ENCODE measurements around the gene GLYAT. TPM values are rescaled to one million over a fixed set of nuclear protein-coding genes. Genes with fewer than 3 reads are reported as not detected.
"Not testable (repeated sequence)": the region's sequence is repeated elsewhere in the genome, so short reads cannot be mapped to it uniquely, and the experiment has no call there.

The GLYAT gene
- total RNA-seq, 1 donor from 2014 or later = not detected

GRCh38 chr11:58726737-58727414 lies 4.9 kb downstream of the GLYAT start:
- Histone ChIP-seq H3K4me1 (ENCODE audit: control insufficient read depth in 3 of 3, insufficient read depth in 3 of 3, low read length in 3 of 3) (no peaks in the 10 kb centered on the region), H3K27me3 (ENCODE audit: control insufficient read depth in 3 of 3, insufficient read depth in 3 of 3, low read length in 3 of 3) (no peaks in the 10 kb centered on the region), H3K9me3 (ENCODE audit: control insufficient read depth in 3 of 3, low read length in 3 of 3) (no peaks in the 10 kb centered on the region), H3K27ac (ENCODE audit: low read depth, low read length) (no peak overlapping the region), H3K4me3 (ENCODE audit: low read length in 3 of 3) (no peak overlapping the region), H3K9ac (ENCODE audit: low read depth in 1 of 3, low read length in 3 of 3) (no peak overlapping the region), H3K36me3 (ENCODE audit: control insufficient read depth in 3 of 3, insufficient read depth in 3 of 3, low read length in 3 of 3) (no peaks in the 10 kb centered on the region)

GRCh38 chr11:58719406-58720117 lies 12.2 kb downstream of the GLYAT start:
- H3K4me3 ChIP-seq (ENCODE audit: low read length in 3 of 3) = no peak overlapping the region
- H3K4me1 ChIP-seq (ENCODE audit: control insufficient read depth in 3 of 3, insufficient read depth in 3 of 3, low read length in 3 of 3) = no peaks in the 10 kb centered on the region
- H3K27me3 ChIP-seq (ENCODE audit: control insufficient read depth in 3 of 3, insufficient read depth in 3 of 3, low read length in 3 of 3) = no peaks in the 10 kb centered on the region
- H3K27ac ChIP-seq (ENCODE audit: low read depth, low read length) = no peak overlapping the region
- no peak overlapping the region for H3K9ac ChIP-seq (ENCODE audit: low read depth in 1 of 3, low read length in 3 of 3)
- no peaks in the 10 kb centered on the region for H3K9me3 ChIP-seq (ENCODE audit: control insufficient read depth in 3 of 3, low read length in 3 of 3)
- no peaks in the 10 kb centered on the region for H3K36me3 ChIP-seq (ENCODE audit: control insufficient read depth in 3 of 3, insufficient read depth in 3 of 3, low read length in 3 of 3)

- Histone ChIP-seq H3K36me3 (ENCODE audit: control insufficient read depth in 3 of 3, insufficient read depth in 3 of 3, low read length in 3 of 3) (no peaks in the 10 kb centered on the region), H3K9ac (ENCODE audit: low read depth in 1 of 3, low read length in 3 of 3) (no peak overlapping the region), H3K27ac (ENCODE audit: low read depth, low read length) (no peak overlapping the region), H3K4me3 (ENCODE audit: low read length in 3 of 3) (no peak overlapping the region), H3K27me3 (ENCODE audit: control insufficient read depth in 3 of 3, insufficient read depth in 3 of 3, low read length in 3 of 3) (no peaks in the 10 kb centered on the region), H3K9me3 (ENCODE audit: control insufficient read depth in 3 of 3, low read length in 3 of 3) (no peaks in the 10 kb centered on the region), H3K4me1 (ENCODE audit: control insufficient read depth in 3 of 3, insufficient read depth in 3 of 3, low read length in 3 of 3) (no peaks in the 10 kb centered on the region)
Measured at GRCh38 chr11:58712531-58712930, 19.2 kb downstream of the GLYAT start.

- Histone ChIP-seq H3K4me3 (ENCODE audit: low read length in 3 of 3) (no peak overlapping the region), H3K4me1 (ENCODE audit: control insufficient read depth in 3 of 3, insufficient read depth in 3 of 3, low read length in 3 of 3) (no peaks in the 10 kb centered on the region), H3K36me3 (ENCODE audit: control insufficient read depth in 3 of 3, insufficient read depth in 3 of 3, low read length in 3 of 3) (no peaks in the 10 kb centered on the region), H3K9ac (ENCODE audit: low read depth in 1 of 3, low read length in 3 of 3) (no peak overlapping the region), H3K27me3 (ENCODE audit: control insufficient read depth in 3 of 3, insufficient read depth in 3 of 3, low read length in 3 of 3) (no peaks in the 10 kb centered on the region), H3K9me3 (ENCODE audit: control insufficient read depth in 3 of 3, low read length in 3 of 3) (no peaks in the 10 kb centered on the region), H3K27ac (ENCODE audit: low read depth, low read length) (no peak overlapping the region)
Measured at GRCh38 chr11:58711832-58712231, 19.9 kb downstream of the GLYAT start.

GRCh38 chr11:58707767-58708166 lies 24.0 kb downstream of the GLYAT start:
- H3K27me3 ChIP-seq (ENCODE audit: control insufficient read depth in 3 of 3, insufficient read depth in 3 of 3, low read length in 3 of 3) = no peaks in the 10 kb centered on the region
- no peak overlapping the region for H3K4me3 ChIP-seq (ENCODE audit: low read length in 3 of 3)
- no peak overlapping the region for H3K9ac ChIP-seq (ENCODE audit: low read depth in 1 of 3, low read length in 3 of 3)
- no peaks in the 10 kb centered on the region for H3K36me3 ChIP-seq (ENCODE audit: control insufficient read depth in 3 of 3, insufficient read depth in 3 of 3, low read length in 3 of 3)
- H3K9me3 ChIP-seq (ENCODE audit: control insufficient read depth in 3 of 3, low read length in 3 of 3) = peaks cover 0 to 6% (median 0%) of the 10 kb centered on the region in 3 donors
- H3K4me1 ChIP-seq (ENCODE audit: control insufficient read depth in 3 of 3, insufficient read depth in 3 of 3, low read length in 3 of 3) = no peaks in the 10 kb centered on the region
- H3K27ac ChIP-seq (ENCODE audit: low read depth, low read length) = no peak overlapping the region

GRCh38 chr11:58696825-58697224 lies 34.9 kb downstream of the GLYAT start:
- H3K4me1 ChIP-seq (ENCODE audit: control insufficient read depth in 3 of 3, insufficient read depth in 3 of 3, low read length in 3 of 3); H3K9ac ChIP-seq (ENCODE audit: low read depth in 1 of 3, low read length in 3 of 3); H3K4me3 ChIP-seq (ENCODE audit: low read length in 3 of 3); H3K9me3 ChIP-seq (ENCODE audit: control insufficient read depth in 3 of 3, low read length in 3 of 3); H3K27me3 ChIP-seq (ENCODE audit: control insufficient read depth in 3 of 3, insufficient read depth in 3 of 3, low read length in 3 of 3); H3K27ac ChIP-seq (ENCODE audit: low read depth, low read length); H3K36me3 ChIP-seq (ENCODE audit: control insufficient read depth in 3 of 3, insufficient read depth in 3 of 3, low read length in 3 of 3): not testable (repeated sequence)

- no peak overlapping the region for H3K27ac ChIP-seq (ENCODE audit: low read depth, low read length)
- H3K9ac ChIP-seq (ENCODE audit: low read depth in 1 of 3, low read length in 3 of 3) = no peak overlapping the region
- no peaks in the 10 kb centered on the region for H3K4me1 ChIP-seq (ENCODE audit: control insufficient read depth in 3 of 3, insufficient read depth in 3 of 3, low read length in 3 of 3)
- H3K9me3 ChIP-seq (ENCODE audit: control insufficient read depth in 3 of 3, low read length in 3 of 3) = no peaks in the 10 kb centered on the region
- no peaks in the 10 kb centered on the region for H3K36me3 ChIP-seq (ENCODE audit: control insufficient read depth in 3 of 3, insufficient read depth in 3 of 3, low read length in 3 of 3)
- H3K27me3 ChIP-seq (ENCODE audit: control insufficient read depth in 3 of 3, insufficient read depth in 3 of 3, low read length in 3 of 3) = no peaks in the 10 kb centered on the region
- H3K4me3 ChIP-seq (ENCODE audit: low read length in 3 of 3) = no peak overlapping the region
Measured at GRCh38 chr11:58693026-58693425, 38.7 kb downstream of the GLYAT start.

GRCh38 chr11:58691675-58692074 lies 40.1 kb downstream of the GLYAT start:
- Histone ChIP-seq H3K36me3 (ENCODE audit: control insufficient read depth in 3 of 3, insufficient read depth in 3 of 3, low read length in 3 of 3) (no peaks in the 10 kb centered on the region), H3K27me3 (ENCODE audit: control insufficient read depth in 3 of 3, insufficient read depth in 3 of 3, low read length in 3 of 3) (no peaks in the 10 kb centered on the region), H3K9me3 (ENCODE audit: control insufficient read depth in 3 of 3, low read length in 3 of 3) (no peaks in the 10 kb centered on the region), H3K4me3 (ENCODE audit: low read length in 3 of 3) (no peak overlapping the region), H3K9ac (ENCODE audit: low read depth in 1 of 3, low read length in 3 of 3) (no peak overlapping the region), H3K27ac (ENCODE audit: low read depth, low read length) (no peak overlapping the region), H3K4me1 (ENCODE audit: control insufficient read depth in 3 of 3, insufficient read depth in 3 of 3, low read length in 3 of 3) (no peaks in the 10 kb centered on the region)

GRCh38 chr11:58688789-58689503 lies 42.8 kb downstream of the GLYAT start:
- Histone ChIP-seq H3K27me3 (ENCODE audit: control insufficient read depth in 3 of 3, insufficient read depth in 3 of 3, low read length in 3 of 3) (no peaks in the 10 kb centered on the region), H3K4me3 (ENCODE audit: low read length in 3 of 3) (no peak overlapping the region), H3K36me3 (ENCODE audit: control insufficient read depth in 3 of 3, insufficient read depth in 3 of 3, low read length in 3 of 3) (no peaks in the 10 kb centered on the region), H3K4me1 (ENCODE audit: control insufficient read depth in 3 of 3, insufficient read depth in 3 of 3, low read length in 3 of 3) (no peaks in the 10 kb centered on the region), H3K9me3 (ENCODE audit: control insufficient read depth in 3 of 3, low read length in 3 of 3) (no peaks in the 10 kb centered on the region), H3K9ac (ENCODE audit: low read depth in 1 of 3, low read length in 3 of 3) (no peak overlapping the region), H3K27ac (ENCODE audit: low read depth, low read length) (no peak overlapping the region)
